ENCODE measurements around the gene TBATA.

TBATA gene

DNA sequence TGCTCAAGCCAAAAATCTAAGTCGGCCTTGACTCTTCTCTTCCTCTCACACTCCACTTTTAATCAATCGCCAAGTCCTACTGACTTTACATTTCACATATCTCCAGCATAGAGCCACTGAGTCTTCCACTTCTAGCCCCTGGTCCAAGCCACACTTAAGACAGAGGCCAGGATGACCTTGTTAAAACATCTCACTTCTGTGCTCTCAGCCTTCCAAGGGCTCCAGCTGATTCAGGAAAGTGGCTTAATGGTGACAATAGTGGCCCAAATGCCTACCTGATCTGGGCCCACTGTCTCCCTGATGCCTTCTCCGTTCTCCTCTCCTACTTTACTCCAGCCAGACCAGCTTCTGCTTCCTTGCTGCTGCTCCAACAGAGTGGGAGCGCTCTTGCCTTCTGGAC, 4.4 kb downstream of the TBATA start:
- ChIA-PET CTCF (interaction anchor here (1.5 kb wide), 1 partner anchor 789 kb away, joined by 3 read pairs; no protein-coding TSS in a partner anchor), POLR2A (no interaction called here)
- TF ChIP-seq, protein P1, sequence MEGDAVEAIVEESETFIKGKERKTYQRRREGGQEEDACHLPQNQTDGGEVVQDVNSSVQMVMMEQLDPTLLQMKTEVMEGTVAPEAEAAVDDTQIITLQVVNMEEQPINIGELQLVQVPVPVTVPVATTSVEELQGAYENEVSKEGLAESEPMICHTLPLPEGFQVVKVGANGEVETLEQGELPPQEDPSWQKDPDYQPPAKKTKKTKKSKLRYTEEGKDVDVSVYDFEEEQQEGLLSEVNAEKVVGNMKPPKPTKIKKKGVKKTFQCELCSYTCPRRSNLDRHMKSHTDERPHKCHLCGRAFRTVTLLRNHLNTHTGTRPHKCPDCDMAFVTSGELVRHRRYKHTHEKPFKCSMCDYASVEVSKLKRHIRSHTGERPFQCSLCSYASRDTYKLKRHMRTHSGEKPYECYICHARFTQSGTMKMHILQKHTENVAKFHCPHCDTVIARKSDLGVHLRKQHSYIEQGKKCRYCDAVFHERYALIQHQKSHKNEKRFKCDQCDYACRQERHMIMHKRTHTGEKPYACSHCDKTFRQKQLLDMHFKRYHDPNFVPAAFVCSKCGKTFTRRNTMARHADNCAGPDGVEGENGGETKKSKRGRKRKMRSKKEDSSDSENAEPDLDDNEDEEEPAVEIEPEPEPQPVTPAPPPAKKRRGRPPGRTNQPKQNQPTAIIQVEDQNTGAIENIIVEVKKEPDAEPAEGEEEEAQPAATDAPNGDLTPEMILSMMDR (IDR thresholded peaks at IDR 0.05; ENCODE audit: control extremely low read depth, extremely low read depth, low read depth, missing control alignments): no peak
- DNase-seq (ENCODE audit: extremely low spot score): no peak

DNA sequence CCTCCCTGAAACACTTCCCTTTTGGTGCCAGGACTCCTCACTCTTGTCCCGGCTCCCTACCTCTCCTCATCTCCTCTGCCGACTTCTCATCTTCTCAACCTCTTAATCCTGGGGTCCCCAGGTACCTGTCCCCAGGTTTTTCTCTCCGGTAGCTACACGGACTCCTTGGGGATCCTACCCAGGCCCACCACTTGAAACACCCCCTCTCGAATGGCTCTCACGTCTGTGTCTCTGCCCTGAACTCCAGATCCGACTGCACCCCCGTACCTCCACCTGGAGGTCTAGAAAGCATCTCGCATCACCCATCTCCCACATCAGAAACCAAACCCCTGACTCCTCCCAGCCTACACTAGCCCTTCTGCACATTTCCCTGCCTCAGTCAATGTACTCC, 4.8 kb downstream of the TBATA start:
- ChIA-PET POLR2A (no interaction called here), CTCF (interaction anchor here (0.6 kb wide), 1 partner anchor 60 kb away, joined by 3 read pairs; no protein-coding TSS in a partner anchor)
- TF ChIP-seq, protein P1 (IDR thresholded peaks at IDR 0.05; ENCODE audit: control extremely low read depth, extremely low read depth, low read depth, missing control alignments): no peak
- DNase-seq (ENCODE audit: extremely low spot score): peak; percentile 7

DNA sequence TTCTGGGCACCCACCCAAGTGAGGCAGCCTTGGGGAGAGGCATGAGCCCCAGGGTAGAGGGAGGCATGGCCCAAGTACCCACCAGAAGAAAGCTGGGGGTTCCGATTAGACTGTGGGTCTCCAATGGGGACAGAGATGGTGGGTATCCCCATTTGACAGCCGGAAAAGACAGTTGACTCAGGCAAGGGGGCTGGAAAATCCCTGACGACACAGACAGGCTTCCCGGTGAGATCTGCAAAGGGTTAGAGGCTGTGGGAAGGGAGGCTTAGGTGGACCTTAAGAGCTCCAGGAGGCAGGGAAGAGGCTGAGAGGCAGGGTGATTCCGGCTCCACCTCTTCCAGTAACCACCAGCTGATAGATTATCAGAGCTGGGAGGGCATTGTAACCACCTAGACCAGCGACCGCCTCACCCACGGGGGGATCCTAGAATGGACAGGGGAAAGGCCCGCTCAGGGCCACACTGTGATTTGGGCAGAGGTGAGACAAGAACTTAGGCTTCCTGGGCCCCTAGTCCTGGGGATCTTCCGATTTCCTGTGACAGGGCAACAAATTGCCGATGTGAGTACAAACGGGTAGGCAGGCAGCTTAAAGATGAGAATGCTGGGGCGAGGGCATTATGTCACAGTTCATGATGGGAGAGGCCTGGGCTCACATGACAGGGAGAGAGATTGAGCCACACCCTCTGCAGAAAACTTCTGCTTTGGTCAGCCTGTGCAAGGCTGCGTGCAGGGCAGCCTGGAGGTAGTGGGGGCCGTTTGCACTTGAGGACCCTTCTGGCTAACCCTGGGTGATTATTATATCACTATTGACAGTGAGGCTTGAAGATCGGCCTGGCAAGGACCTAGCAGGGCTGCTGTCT, 5.4 kb downstream of the TBATA start:
- ChIA-PET CTCF (interaction anchor here (0.6 kb wide), 1 partner anchor 60 kb away, joined by 3 read pairs; no protein-coding TSS in a partner anchor), POLR2A (no interaction called here)
- TF ChIP-seq, protein P1 (IDR thresholded peaks at IDR 0.05; ENCODE audit: control extremely low read depth, extremely low read depth, low read depth, missing control alignments): no peak

DNA sequence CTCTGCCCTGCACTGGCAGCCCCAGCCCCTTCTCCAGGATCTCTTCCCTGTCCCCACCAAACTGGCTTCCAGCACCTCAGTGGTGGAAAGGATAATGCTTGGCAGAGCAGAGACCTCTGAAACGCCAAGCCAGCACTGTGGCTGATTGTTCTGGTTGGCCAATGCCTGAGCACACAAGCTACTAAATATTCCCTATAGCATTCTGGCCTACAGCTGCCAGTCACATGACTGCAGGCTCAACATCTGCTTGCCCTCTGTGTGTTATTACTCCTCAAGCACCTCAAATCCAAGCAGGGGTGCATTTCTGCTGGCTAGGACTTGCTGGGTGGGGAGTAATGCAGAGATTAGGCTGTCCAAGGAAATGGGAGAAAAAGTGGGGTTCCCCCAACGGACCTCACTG, 6.1 kb downstream of the TBATA start:
- ChIA-PET POLR2A (no interaction called here), CTCF (interaction anchor here (1.8 kb wide), 1 partner anchor 20 kb away, joined by 3 read pairs; no protein-coding TSS in a partner anchor)
- no peak for DNase-seq (ENCODE audit: extremely low spot score)
- TF ChIP-seq, protein P1 (IDR thresholded peaks at IDR 0.05; ENCODE audit: control extremely low read depth, extremely low read depth, low read depth, missing control alignments): no peak

More for the DNA sequence above, 5.4 kb downstream of the TBATA start:
- DNase-seq (ENCODE audit: extremely low spot score): peak; percentile 6

DNA sequence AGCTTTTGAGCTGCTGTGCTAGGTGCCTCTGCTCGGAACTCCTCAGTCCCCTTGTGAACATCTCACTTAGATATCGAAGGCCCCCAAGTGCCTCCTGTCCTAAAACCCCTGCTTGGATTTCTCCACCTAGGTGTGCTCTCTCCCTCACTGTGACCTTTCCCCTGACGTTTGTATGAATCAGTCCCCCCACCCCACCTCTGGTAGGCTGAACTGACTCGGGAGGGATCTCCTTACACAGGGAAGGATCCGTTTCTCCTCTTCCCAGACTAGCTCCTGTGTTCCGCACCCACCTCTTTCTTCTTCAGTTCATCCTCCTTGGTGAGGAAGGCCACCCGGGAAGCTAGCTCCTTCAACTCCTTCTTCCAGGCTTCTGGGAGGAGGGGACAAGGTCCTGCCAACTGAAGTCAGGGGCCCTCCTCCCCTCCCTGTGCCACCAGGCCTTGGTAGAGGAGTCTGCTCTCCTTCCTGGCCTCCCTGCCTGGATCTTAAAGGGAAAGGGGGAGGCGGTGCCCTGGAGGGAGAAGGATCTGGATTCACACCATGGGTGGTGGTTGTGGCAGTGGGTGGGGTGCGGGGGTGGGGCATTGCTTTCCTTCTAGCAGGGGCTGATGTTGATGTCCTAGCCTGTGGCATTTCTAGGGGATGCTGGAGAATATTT, 6.8 kb downstream of the TBATA start:
- POLR2A ChIA-PET: no interaction called here
- DNase-seq (ENCODE audit: extremely low spot score): peak; percentile 9
- TF ChIP-seq, protein P1 (IDR thresholded peaks at IDR 0.05; ENCODE audit: control extremely low read depth, extremely low read depth, low read depth, missing control alignments): no peak
- CTCF ChIA-PET: interaction anchor here (1.8 kb wide), 1 partner anchor 19 kb away, joined by 3 read pairs; no protein-coding TSS in a partner anchor

DNA sequence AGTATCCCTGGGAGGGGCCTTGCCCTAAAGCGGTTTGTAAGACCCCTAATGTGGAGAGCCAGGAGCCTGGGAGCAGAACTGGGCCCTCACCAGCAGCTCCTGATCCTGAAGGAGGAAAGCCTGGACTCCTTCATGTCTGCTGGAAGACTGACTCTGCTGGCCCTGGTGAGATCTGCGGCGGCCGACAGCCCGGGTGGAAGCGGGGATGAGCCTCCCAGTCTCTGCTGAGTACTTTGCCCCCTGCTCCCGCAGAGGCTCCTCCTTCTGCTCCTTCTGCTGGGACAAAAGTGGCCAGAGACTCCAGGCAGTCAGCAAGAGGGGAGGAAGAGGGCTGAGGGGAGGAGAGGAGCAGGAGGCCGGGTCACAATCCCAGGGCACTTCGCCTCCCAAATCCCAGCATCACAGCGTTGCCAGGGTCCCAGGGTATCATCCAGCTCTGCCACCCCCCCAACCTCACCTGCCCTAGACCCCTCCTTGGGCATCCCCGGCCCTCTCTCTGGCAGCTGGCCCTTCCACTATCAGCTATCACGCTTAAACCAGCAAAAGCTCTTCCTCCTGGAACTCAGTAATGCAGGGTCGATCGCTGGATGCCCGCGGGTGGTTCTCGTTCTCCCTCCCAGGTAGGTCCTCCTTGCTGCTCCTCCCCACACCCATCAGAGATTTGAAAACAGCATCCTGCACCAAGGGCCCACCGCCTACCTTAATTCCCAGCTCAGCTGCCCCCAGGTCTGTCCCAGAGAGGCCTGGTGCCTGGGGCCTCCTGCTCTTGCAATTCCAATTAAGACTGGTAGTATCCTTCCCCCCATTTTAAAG, 7.9 kb downstream of the TBATA start:
- POLR2A ChIA-PET: no interaction called here
- peak; percentile 10 for DNase-seq (ENCODE audit: extremely low spot score)
- TF ChIP-seq, protein P1 (IDR thresholded peaks at IDR 0.05; ENCODE audit: control extremely low read depth, extremely low read depth, low read depth, missing control alignments): no peak
- CTCF ChIA-PET: interaction anchor here (1.8 kb wide), 1 partner anchor 18 kb away, joined by 3 read pairs; no protein-coding TSS in a partner anchor

Measured in GM10248 (cell line).